MM.1S (cell line): ENCODE results near the gene DHX8.

ENCODE experiments used
- CTCF ChIP-seq: fragments of 300-600 bp; sonication (generic); IDR thresholded peaks from 2 replicates; pipeline ENCODE4 v1.5.1; 2016; ENCODE audit warnings: antibody characterized with exemption, low read length, mixed read lengths
- EZH2 ChIP-seq: fragments of 300-600 bp; sonication (generic); optimal IDR thresholded peaks from 2 replicates; pipeline ENCODE3; 2017; ENCODE audit warnings: low read depth, mild to moderate bottlenecking, antibody characterized with exemption, low read length, mixed read lengths

- TF ChIP-seq CTCF = no peak
- no peak for TF ChIP-seq EZH2
These were observed 18.7 kb upstream of the DHX8 start for GRCh38 chr17:43465049-43465448.
